ENCODE data around the gene MAST4.
"Not testable (repeated sequence)": the region's sequence is repeated elsewhere in the genome, so short reads cannot be mapped to it uniquely, and the experiment has no call there.

MAST4 gene

GRCh38 chr5:66743344-66743743 lies 147.2 kb downstream of the MAST4 start:
- Mint-ChIP-seq H3K27me3 (peaks cover 2% of the 10 kb centered on the region), H3K27ac (no peak overlapping the region), H3K4me1 (peaks cover 5% of the 10 kb centered on the region)

DNA sequence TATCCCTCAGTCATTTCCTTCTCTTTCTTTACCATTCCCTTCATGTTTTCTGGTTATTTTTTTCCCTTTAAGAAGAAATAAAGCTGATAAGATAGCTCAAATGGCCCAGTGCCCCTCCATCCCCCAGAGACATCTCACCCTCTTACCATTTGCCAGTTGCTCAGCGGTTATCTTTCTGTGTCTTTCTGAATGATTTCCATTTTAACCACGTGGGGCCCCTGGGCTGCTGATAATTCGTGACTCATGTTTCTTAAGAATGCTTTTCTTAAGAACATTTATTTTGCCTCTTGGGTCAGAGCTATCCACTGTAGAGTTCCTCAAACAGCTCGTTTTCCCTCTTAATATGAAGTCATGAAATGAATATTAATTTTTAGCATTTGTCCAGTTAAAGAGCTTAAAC lies 147.8 kb downstream of the MAST4 start:
- Mint-ChIP-seq H3K27ac (no peak overlapping the region), H3K4me3 (no peak overlapping the region), H3K4me1 (peaks cover 5% of the 10 kb centered on the region), H3K36me3 (ENCODE audit: low read depth) (no peaks in the 10 kb centered on the region), H3K27me3 (peaks cover 2% of the 10 kb centered on the region), H3K9me3 (no peaks in the 10 kb centered on the region)
- no peak for ATAC-seq
- no peak for DNase-seq

More at GRCh38 chr5:66743344-66743743, 147.2 kb downstream of the MAST4 start:
- DNase-seq (no peak), ATAC-seq (no peak)
- H3K36me3 Mint-ChIP-seq (ENCODE audit: low read depth): no peaks in the 10 kb centered on the region
- H3K9me3 Mint-ChIP-seq: no peaks in the 10 kb centered on the region
- H3K4me3 Mint-ChIP-seq: no peak overlapping the region

DNA sequence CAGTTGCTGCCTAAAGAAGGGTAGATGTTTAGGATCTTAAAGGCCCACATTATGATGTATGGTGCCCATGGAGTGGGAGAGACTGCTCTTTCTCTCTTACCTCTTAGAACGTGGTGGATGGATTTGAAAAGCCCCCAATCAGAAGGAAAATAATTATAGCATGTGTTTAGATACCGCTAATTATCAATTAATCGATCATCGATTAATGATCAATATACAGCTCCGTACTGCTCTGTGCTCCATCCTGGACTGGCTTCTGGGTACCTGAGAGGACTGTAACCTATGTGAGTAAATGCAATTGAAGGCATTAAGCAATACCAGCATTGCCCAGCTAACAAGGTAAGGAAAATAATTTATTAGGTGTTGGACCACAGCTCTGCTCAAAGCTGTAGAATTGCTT lies 149.1 kb downstream of the MAST4 start:
- DNase-seq (no peak), ATAC-seq (no peak)
- no peaks in the 10 kb centered on the region for H3K36me3 Mint-ChIP-seq (ENCODE audit: low read depth)
- no peak overlapping the region for H3K27ac Mint-ChIP-seq
- peaks cover 5% of the 10 kb centered on the region for H3K4me1 Mint-ChIP-seq
- peaks cover 2% of the 10 kb centered on the region for H3K27me3 Mint-ChIP-seq
- no peaks in the 10 kb centered on the region for H3K9me3 Mint-ChIP-seq
- H3K4me3 Mint-ChIP-seq: no peak overlapping the region

- H3K4me1 Mint-ChIP-seq: peaks cover 5% of the 10 kb centered on the region
- no peak for DNase-seq
- ATAC-seq: no peak
- H3K27ac Mint-ChIP-seq: no peak overlapping the region
- no peaks in the 10 kb centered on the region for H3K36me3 Mint-ChIP-seq (ENCODE audit: low read depth)
- H3K4me3 Mint-ChIP-seq: no peak overlapping the region
- H3K9me3 Mint-ChIP-seq: no peaks in the 10 kb centered on the region
- peaks cover 2% of the 10 kb centered on the region for H3K27me3 Mint-ChIP-seq
Measured at GRCh38 chr5:66747607-66748006, 151.4 kb downstream of the MAST4 start.

GRCh38 chr5:66752668-66753067 lies 156.5 kb downstream of the MAST4 start:
- H3K4me3 Mint-ChIP-seq; H3K27me3 Mint-ChIP-seq; H3K9me3 Mint-ChIP-seq; H3K36me3 Mint-ChIP-seq (ENCODE audit: low read depth); DNase-seq; H3K4me1 Mint-ChIP-seq; ATAC-seq; H3K27ac Mint-ChIP-seq: not testable (repeated sequence)

GRCh38 chr5:66757219-66757833 lies 161.1 kb downstream of the MAST4 start:
- H3K27ac Mint-ChIP-seq: no peak overlapping the region
- DNase-seq (peak; percentile 21), ATAC-seq (no peak)
- H3K36me3 Mint-ChIP-seq (ENCODE audit: low read depth): no peaks in the 10 kb centered on the region
- peaks cover 6% of the 10 kb centered on the region for H3K27me3 Mint-ChIP-seq
- no peaks in the 10 kb centered on the region for H3K9me3 Mint-ChIP-seq
- no peaks in the 10 kb centered on the region for H3K4me1 Mint-ChIP-seq
- no peak overlapping the region for H3K4me3 Mint-ChIP-seq

DNA sequence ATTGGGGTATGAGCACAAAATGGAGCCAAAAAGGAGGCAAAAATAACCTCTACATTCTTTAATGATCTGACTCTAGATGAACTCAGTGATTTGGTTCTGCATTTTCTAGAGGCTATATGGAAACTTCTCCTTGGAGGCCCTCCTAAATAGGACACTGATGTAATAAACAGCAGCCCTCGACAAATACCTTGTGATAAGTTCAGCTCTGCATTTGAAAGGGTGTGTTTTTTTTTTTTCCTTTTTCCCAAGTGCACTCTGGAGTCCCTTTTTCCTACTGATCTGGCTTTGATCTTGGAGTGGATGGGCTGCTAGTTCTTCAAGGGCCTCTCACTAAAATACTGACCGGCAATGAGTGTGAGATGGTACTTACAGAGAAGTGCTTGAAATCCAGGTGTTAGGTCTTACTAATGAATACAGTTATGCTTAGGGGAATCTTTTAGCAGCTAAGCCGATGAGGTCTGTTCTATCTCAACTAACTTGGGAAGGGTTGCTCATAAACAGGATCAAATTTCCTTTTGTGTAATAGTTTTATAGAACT lies 161.7 kb downstream of the MAST4 start:
- no peaks in the 10 kb centered on the region for H3K36me3 Mint-ChIP-seq (ENCODE audit: low read depth)
- ATAC-seq (no peak), DNase-seq (no peak)
- H3K9me3 Mint-ChIP-seq: no peaks in the 10 kb centered on the region
- peaks cover 6% of the 10 kb centered on the region for H3K27me3 Mint-ChIP-seq
- no peak overlapping the region for H3K4me3 Mint-ChIP-seq
- no peaks in the 10 kb centered on the region for H3K4me1 Mint-ChIP-seq
- no peak overlapping the region for H3K27ac Mint-ChIP-seq

DNA sequence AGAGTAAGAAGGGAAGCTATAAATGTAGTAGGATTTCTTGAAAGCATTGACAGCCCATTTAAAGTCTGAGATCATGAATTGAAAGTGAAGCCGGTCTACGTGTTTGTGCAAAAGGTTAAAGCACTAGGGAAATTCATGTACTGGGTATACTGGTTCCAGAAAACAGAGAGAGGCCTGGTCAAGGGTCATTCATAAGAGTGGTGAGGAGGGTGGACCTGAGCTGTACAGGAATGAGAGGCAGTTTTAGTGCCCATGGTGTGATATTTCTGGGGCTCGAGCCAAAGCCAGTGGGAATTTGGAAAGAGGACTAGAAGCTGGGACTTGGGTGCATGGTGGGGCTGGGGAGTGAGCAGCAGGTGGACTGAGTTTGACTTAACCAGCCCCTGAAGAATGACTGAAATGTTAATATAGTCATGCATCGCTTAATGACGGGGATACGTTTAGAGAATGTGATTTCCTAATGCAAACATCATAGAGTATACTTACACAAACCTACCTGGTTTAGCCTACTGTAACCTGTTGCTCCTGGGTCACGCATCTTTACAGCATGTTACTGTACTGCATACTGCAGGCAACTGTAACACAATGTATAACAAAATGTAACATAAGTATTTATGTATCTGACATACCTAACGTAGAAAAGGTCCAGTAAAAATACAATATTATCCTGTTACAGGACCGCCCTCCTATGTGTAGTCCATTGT lies 173.0 kb downstream of the MAST4 start:
- Mint-ChIP-seq H3K9me3 (no peaks in the 10 kb centered on the region), H3K27ac (no peak overlapping the region), H3K36me3 (ENCODE audit: low read depth) (no peaks in the 10 kb centered on the region), H3K27me3 (no peaks in the 10 kb centered on the region), H3K4me3 (no peak overlapping the region), H3K4me1 (no peaks in the 10 kb centered on the region)
- ATAC-seq (no peak), DNase-seq (no peak)

GRCh38 chr5:66769839-66770617 lies 173.8 kb downstream of the MAST4 start:
- H3K4me1 Mint-ChIP-seq: no peaks in the 10 kb centered on the region
- ATAC-seq: no peak

GRCh38 chr5:66777868-66778267 lies 181.7 kb downstream of the MAST4 start:
- Mint-ChIP-seq H3K36me3 (ENCODE audit: low read depth) (no peaks in the 10 kb centered on the region), H3K4me1 (no peaks in the 10 kb centered on the region), H3K9me3 (no peaks in the 10 kb centered on the region), H3K4me3 (no peak overlapping the region), H3K27me3 (peaks cover 2% of the 10 kb centered on the region), H3K27ac (no peak overlapping the region)
- ATAC-seq (no peak), DNase-seq (no peak)

More at GRCh38 chr5:66769839-66770617, 173.8 kb downstream of the MAST4 start:
- no peaks in the 10 kb centered on the region for H3K9me3 Mint-ChIP-seq
- H3K36me3 Mint-ChIP-seq (ENCODE audit: low read depth): no peaks in the 10 kb centered on the region
- H3K27ac Mint-ChIP-seq: no peak overlapping the region
- H3K27me3 Mint-ChIP-seq: no peaks in the 10 kb centered on the region
- no peak overlapping the region for H3K4me3 Mint-ChIP-seq
- DNase-seq: no peak

DNA sequence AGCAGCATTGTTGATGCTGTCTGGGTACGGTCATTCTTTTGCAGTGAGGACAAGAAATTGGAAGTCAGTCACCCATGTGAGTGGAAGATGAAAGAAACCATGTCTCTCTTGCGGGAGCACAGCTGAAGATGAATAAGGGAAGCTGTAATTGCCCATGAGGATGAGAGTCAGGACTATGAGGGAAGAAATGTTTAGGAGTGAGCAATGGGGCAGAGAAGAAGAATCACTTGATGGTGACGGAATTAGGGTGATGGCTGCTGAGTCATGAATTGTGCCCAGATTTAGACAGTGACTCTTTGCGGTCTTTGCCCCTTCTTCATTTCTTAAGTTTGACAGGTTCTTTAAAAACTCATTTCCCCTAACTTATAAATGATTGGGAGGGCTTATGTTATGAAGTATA lies 183.3 kb downstream of the MAST4 start:
- no peaks in the 10 kb centered on the region for H3K36me3 Mint-ChIP-seq (ENCODE audit: low read depth)
- no peak for ATAC-seq
- no peak overlapping the region for H3K27ac Mint-ChIP-seq
- H3K27me3 Mint-ChIP-seq: peaks cover 2% of the 10 kb centered on the region
- H3K9me3 Mint-ChIP-seq: no peaks in the 10 kb centered on the region
- DNase-seq: no peak
- H3K4me1 Mint-ChIP-seq: no peaks in the 10 kb centered on the region
- no peak overlapping the region for H3K4me3 Mint-ChIP-seq

GRCh38 chr5:66788556-66788955 lies 192.4 kb downstream of the MAST4 start:
- ATAC-seq (no peak), DNase-seq (no peak)
- Mint-ChIP-seq H3K27ac (no peak overlapping the region), H3K36me3 (ENCODE audit: low read depth) (no peaks in the 10 kb centered on the region), H3K27me3 (no peaks in the 10 kb centered on the region), H3K4me1 (no peaks in the 10 kb centered on the region), H3K9me3 (no peaks in the 10 kb centered on the region), H3K4me3 (no peak overlapping the region)

GRCh38 chr5:66789434-66789833 lies 193.2 kb downstream of the MAST4 start:
- no peak overlapping the region for H3K27ac Mint-ChIP-seq
- no peaks in the 10 kb centered on the region for H3K36me3 Mint-ChIP-seq (ENCODE audit: low read depth)
- no peaks in the 10 kb centered on the region for H3K4me1 Mint-ChIP-seq
- no peaks in the 10 kb centered on the region for H3K27me3 Mint-ChIP-seq
- ATAC-seq (no peak), DNase-seq (no peak)
- H3K4me3 Mint-ChIP-seq: no peak overlapping the region
- no peaks in the 10 kb centered on the region for H3K9me3 Mint-ChIP-seq

- ATAC-seq (no peak), DNase-seq (no peak)
- Mint-ChIP-seq H3K4me3 (no peak overlapping the region), H3K36me3 (ENCODE audit: low read depth) (no peaks in the 10 kb centered on the region), H3K27me3 (peaks cover 3% of the 10 kb centered on the region), H3K4me1 (no peaks in the 10 kb centered on the region), H3K27ac (no peak overlapping the region), H3K9me3 (no peaks in the 10 kb centered on the region)
Measured at GRCh38 chr5:66793049-66793448, 196.9 kb downstream of the MAST4 start.

DNA sequence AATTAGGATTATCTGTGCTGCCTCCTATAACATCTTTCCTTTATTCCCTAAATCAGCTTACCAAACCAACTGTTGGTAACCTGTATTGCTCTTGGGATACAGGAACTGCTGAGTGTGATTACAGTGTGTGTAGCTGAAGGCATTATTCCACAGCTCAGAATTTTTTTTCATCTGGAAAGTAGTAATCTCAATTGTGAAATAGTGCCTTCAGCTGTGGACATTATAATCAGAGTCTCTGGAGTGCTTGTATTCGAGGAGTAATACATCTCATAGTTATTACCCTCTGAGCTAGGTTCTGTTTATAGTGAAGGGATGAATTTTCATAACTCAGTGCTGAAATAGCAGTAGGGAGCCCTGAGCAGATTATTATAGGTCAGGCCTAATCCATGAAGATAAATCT lies 199.5 kb downstream of the MAST4 start:
- no peaks in the 10 kb centered on the region for H3K36me3 Mint-ChIP-seq (ENCODE audit: low read depth)
- ATAC-seq (no peak), DNase-seq (no peak)
- no peak overlapping the region for H3K4me3 Mint-ChIP-seq
- H3K27ac Mint-ChIP-seq: no peak overlapping the region
- H3K27me3 Mint-ChIP-seq: peaks cover 11% of the 10 kb centered on the region
- H3K4me1 Mint-ChIP-seq: no peaks in the 10 kb centered on the region
- H3K9me3 Mint-ChIP-seq: no peaks in the 10 kb centered on the region
